GM19395 (cell line): Measurements from ENCODE around the gene SEMA6A.

Experiments used
- ATAC-seq: cut with Tn5 transposase; IDR thresholded peaks from one replicate; pipeline ENCODE4 v1.9.1; 2021; ENCODE audit warnings: mild to moderate bottlenecking, moderate library complexity; ENCODE audit not compliant: unreplicated experiment

Gene SEMA6A

DNA sequence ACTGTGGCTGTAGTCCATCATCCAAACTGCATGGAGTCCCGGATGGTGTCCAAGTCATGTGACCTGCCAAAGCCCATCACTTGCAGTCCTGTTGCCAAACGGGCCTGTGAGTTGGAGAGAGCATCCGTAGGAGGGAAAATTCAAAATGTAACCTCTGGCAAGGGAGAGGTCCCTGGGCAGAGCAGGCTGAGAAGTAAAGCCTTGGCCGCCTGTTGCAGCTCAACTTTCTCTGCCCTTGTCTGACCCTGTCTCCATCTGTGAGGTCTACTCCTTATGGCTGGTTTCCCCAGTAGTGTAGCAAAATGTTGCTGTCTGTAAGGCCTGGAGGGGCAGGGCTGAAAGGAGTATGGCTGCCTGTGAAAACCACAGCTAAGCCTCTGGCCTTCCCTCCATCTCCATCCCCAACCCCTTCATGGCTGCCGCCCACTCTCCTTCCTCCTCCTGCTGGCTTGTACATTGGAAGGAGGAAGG, 163.5 kb downstream of the SEMA6A start:
- ATAC-seq, result no peak

DNA sequence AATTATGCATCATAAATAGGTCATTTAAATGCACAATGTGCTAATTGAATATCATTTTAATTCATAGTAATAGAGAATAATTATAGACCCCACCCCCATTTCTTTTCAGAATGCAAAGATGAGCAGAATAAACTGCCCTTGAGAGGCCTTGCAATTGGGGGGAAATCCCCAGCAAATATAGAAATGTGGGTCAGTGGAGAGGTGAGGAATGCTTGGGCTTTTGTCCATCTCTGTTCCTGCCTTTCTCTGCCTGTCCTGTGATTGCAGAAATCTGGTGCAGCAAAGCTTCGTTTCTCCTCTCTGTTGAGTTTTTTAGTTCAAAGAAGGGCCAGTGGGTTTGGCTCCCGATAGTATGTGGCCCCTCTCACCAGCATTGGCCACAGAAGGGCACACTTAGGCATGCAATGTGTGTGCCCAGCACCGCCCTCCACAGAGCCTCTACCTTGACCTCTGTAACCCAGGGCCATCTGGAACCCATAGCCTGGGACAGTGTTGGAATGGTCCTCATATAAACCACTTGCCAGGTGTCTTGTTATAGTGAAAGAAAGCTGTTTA, 164.2 kb downstream of the SEMA6A start:
- no peak for ATAC-seq

DNA sequence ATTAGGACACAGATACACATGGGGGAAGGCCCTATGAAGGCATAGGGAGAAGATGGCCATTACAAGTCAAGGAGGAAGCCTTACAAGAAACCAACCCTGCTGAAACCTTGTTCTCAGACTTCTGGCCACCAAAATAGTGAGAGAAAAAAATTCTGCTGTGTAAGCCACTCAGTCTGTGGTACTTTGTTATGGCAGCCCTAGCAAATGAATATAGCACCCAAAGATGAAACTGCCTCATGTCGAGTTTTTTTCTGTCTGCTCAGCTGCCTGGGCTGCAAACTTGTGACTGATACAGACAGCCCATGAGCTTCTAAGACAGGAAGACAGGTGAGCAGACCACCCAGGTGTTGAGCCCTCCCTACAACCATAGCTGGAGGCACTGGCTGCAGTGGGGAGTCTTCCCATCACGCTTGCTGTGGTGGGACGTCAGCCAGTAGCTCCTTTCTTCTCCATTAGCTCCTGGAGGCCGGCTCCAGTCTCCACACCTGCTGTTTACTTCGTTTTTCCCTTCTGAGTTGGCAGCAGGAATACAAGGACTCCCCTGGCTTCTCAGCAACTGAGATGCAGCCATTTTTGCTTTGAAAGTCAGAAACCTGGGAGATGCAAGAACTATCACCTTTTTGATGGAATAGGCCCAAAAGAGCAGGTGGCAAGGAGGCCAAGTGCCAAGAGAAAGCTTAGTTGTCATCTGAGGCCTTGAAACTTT, 164.9 kb downstream of the SEMA6A start:
- no peak for ATAC-seq

DNA sequence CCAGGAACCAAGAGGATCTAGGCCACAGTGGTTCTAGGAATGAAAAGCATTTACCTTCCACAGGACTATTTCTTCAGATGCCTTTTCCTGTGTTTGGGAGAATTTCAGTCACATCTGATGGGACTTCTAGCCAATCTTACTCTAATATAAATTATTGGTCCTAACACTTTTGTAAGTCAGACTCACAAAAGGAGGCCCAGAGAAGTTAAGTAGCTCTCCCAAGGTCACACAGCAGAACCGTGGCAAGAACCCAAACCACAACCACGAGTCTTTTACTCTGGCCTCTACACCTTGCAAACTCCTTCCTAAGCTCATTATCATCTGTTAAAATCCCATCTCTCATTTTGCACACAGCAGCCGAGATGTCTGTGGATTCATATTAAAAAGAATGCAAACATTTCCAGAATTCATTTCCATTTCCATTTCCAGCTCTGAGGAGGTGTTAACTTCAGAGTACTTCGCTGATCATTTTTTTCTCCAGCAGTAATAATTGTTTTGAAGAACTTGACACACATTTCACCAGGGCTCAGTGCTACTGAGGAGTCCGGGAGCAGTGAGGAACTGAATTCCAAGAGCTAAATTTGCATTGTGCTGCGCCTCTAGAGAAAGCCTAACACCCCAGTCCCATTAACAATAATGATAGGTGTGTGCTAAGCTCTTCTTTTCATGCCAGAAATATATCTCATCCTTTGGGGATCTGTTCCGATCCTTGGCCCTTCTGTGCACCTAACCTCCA, 168.1 kb downstream of the SEMA6A start:
- no peak for ATAC-seq

DNA sequence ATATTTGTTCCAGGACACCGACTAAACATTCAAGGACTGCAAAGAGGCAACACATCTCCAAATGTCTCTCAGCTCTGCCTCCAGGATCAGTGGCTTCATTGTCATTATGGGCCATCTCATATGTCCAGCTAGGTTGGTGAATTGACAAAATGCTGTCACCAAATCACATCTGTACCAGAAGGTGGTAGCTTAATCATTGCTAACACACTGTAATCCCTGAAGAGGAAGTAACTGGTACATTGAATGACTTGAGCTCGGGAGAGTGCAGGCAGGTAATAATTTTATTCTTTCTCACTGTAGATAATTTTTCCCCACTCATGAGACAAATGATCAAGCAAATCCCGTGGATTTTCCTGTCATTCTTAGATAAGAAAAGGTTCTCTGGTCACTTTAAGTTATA, 169.8 kb downstream of the SEMA6A start:
- no peak for ATAC-seq

DNA sequence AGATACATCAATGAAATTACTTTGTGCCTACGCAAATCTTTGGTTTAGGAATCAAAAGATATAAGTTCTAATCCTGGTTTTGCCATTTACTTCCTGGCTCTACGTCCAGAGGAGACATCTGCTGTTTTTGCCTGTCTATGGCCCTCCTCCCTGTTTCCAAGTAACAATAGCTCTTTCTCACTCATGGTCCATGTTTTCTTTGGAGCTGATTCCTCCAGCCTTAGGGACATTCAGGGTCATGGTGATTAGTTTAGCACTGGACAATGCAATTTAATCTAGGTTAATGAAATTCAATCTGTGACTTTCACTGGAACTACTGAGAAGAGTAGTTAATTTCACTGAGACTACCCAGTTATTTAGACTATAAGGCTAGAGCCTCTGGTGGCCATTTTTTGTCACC, 170.6 kb downstream of the SEMA6A start:
- ATAC-seq, result no peak

DNA sequence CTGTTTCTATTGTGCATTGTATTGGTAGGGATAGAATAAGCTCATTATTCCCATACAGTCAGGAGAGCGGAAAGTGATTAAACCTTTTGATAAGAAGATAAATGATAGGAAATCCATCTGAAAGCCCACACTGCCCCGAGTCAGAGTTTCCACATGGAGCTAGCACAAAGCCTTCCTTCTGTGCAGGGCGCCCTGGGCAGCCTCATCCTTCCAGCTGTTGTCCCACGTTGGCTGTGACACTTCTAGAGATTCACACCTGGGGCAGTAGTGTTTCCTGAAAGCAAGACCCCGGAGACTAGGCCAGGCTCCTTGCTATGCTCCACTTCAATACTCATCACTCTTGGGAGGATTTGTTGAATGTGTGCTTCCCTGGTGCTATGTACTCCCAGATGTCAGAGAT, 172.4 kb downstream of the SEMA6A start:
- ATAC-seq, result no peak

DNA sequence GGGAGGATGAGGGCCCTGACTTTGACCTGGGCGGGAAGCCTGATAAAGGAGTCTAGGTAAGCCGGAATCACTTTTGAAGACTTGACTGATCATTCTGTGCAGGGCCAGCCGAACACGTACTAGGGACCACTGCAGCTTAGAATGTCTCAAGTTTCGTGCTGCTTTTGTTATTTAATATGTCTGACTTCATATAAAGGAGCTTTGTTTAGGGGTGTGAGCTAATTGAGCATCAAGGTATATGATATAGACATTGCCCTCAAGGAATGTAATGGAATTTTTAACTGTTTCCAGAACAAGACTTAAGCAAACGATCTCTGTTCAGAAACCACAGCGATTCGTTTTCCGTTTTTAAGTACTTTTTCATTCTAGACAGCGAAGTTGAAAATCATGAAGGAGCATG, 173.0 kb downstream of the SEMA6A start:
- no peak for ATAC-seq

DNA sequence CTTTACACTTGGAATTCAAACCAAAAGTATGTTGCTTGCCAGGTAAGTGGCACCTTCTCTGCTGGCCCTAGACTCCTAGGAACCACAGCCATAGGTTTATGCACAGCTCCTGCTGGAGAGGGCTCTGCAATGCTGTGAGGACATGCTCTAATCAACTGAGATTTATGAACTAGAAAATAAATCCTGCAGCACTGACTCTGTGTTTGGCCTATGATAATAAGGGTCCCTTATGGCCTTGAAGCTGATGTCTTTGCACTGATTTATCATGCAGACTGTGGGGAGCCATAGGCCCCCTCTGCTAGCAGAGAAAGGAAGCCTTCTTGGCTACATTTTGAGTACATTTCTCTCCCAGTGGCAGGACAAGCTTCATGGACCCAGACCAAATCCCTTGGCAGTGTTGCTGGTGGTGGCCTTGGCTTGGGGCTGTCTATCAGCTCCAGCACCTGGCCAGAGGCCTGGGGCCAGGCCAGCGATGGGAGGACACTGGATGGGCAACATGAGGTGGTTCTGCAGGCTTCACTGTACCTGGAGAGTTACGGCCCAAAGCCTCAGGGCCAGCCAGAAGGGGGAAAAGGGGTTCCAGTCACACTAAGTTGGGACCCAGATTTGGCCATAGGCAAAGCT, 178.0 kb downstream of the SEMA6A start:
- no peak for ATAC-seq

DNA sequence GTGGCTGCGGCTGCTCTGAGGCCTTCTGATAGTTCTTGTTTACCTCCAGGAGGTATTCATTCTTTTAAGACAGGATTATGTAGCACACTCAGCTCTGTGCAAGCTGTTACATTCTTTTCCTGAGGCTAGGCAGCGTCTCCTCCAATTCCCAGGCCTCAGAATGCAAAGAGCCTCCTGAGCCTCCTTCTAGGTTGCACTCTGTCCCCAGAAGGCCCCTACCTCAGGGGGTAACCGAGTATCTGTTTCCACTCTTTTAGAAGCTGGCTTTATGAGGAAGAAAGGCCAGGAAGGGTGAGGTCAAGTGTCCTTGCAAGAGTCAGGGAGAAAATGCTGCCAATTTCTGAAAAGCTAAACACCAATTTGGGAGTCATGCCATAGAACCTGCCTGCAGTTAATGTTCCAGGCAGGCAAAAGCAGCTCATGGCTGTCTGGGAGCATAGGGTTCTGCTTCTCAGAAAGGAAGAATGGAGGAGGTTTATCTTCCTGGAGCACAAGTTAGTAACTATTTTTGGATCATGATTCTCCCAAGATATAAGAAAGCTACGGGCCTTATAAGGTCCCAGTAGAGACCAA, 178.9 kb downstream of the SEMA6A start:
- no peak for ATAC-seq

DNA sequence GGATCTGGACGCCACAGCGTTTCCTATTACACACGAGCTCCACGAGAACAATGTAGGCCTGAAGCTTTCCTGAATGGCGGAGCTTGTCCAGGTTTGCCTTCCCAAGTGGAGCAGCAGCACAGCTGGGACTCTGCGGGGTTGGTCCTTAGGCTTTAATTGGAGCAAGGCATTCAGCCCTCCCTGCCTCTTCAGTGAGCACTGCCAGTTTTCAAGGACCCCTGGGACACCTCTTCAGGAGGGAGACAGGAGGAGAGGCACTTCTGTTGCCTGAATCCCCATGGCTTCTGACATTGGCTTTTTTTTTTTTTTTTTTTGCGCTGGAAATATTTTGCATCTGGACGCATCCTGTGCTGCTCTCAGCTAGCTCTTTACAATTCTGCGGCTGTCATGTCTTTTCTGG, 179.4 kb downstream of the SEMA6A start:
- no peak for ATAC-seq

DNA sequence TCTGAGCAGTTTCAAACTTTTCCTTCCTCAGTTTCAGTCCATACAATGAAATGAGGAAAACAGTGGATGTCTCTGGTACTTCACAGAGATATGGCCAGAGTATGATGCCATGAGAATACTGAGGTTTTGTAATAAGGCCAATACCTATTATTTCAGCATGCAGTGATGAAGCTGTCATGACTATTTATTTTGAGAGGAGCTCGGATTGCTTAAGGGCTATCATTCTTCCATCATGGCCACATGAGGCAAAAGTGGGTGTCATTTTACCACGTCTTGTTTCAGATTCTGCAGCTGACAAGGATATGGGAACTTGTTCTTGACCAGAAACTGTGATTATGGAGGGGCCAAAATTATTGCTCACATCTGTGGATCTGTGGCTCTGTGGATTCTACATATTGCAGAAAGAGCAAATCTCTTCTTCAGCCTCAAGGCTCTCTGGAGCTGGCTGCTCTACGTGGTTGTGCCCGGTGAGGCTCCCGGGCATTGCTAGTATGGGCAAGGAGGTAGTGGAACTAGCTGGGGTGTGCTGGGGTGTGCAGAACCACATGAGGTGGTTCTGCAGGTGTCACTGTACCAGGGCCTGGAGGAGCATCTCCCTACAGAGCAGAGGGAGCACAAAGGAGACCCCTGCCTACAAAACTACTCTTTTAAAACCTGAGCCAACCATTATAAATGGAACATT, 180.3 kb downstream of the SEMA6A start:
- no peak for ATAC-seq
